ENCODE results near the gene TEX9.

DNA sequence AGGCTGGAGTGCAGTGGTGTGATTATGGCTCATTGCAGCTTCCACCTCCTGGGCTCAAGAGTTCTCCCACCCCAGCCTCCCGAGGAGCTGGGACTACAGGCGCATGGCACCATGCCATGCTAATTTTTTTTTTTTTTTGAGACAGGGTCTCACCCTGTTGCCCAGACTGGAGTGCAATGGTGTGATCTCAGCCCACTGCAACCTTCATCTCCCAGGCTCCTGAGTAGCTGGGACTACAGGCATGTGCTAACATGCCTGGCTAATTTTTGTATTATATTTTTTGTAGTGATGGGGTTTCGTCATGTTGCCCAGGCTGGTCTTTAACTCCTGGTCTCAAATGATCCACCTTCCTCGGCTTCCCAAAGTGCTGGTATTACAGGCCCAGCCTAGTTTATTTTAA, 4.0 kb downstream of the TEX9 start:
- TF ChIP-seq YY1 (IDR thresholded peaks at IDR 0.05; ENCODE audit: insufficient read depth, insufficient read length) (no peak), ZNF274 (IDR thresholded peaks at IDR 0.05; ENCODE audit: low read depth, low read length) (no peak)

Measured in NT2/D1 (cell line).